Measurements from ENCODE around the gene PLEKHG7. TPM values are rescaled to one million over a fixed set of nuclear protein-coding genes. Genes with fewer than 3 reads are reported as not detected.
A peak's percentile ranks its signal among the peaks of the same experiment; 100 is the strongest.
"Not testable (repeated sequence)": the region's sequence is repeated elsewhere in the genome, so short reads cannot be mapped to it uniquely, and the experiment has no call there.

The PLEKHG7 gene
- total RNA-seq, 6 experiments from 2014 or later, result 0.15 to 0.49 (median 0.23) TPM

- TF ChIP-seq POLR2A (IDR thresholded peaks at IDR 0.05), result no peak
- no peak for TF ChIP-seq CTCF (IDR thresholded peaks at IDR 0.05)
- Histone ChIP-seq H3K4me1 (no peaks in the 10 kb centered on the region), H3K4me3 (no peak overlapping the region), H3K9me3 (no peaks in the 10 kb centered on the region), H3K36me3 (no peaks in the 10 kb centered on the region), H3K27me3 (no peaks in the 10 kb centered on the region), H3K27ac (no peak overlapping the region)
- DNase-seq, result peak in 1 of 3 donors; percentile 52
- 84% methylated on average over 3 of the region's 4 CpGs for WGBS (ENCODE audit: insufficient coverage, low coverage, low lambda C conversion rate, missing lambda C conversion rate)
- peak in 3 of 4 donors; percentile 47 to 88 (median 61) for ATAC-seq
- intact Hi-C loops (cut with DNase I), result no loop called here
These were observed 43.2 kb downstream of the PLEKHG7 start for GRCh38 chr12:92745856-92746550.

DNA sequence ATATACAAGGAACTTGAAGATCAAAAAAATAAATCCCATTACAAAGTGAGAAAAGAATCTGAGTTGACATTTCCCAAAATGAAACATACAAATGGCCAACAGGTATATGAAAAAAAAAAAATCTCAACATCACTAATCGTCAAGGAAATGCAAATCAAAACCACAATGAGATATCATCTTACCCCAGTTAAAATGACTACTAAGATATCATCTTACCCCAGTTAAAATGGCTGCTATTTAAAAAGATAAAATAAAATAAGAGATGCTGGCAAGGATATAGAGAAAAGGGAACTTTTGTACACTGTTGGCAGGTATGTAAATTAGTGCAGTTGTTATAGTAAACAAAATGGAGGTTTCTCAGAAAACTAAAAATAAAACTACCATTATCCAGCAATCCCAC lies 44.4 kb downstream of the PLEKHG7 start:
- no peak for ATAC-seq
- no peak for DNase-seq
- TF ChIP-seq CTCF (IDR thresholded peaks at IDR 0.05) (no peak), POLR2A (IDR thresholded peaks at IDR 0.05) (no peak)
- intact Hi-C loops (cut with DNase I), result no loop called here
- 50% methylated on average over 1 of the region's 1 CpG for WGBS (ENCODE audit: insufficient coverage, low coverage, low lambda C conversion rate, missing lambda C conversion rate)
- Histone ChIP-seq H3K36me3 (no peaks in the 10 kb centered on the region), H3K4me1 (no peaks in the 10 kb centered on the region), H3K27ac (no peak overlapping the region), H3K27me3 (no peaks in the 10 kb centered on the region), H3K9me3 (no peaks in the 10 kb centered on the region), H3K4me3 (no peak overlapping the region)

DNA sequence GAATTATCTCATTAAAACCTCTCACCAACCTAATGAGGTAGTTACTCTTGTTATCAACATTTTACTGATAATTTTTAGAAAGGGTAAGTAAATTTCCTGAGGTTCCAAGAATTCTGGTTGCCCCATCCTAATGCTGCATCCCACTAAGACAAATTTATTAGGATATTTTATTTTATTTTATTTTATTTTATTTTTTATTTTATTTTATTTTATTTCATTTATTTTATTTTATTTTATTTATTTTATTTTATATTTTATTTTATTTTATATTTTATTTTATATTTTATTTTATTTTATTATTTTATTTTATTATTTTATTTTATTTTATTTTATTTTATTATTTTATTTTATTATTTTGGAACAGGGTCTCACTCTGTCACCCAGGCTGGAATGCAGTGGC lies 46.9 kb downstream of the PLEKHG7 start:
- H3K4me3 ChIP-seq; H3K27me3 ChIP-seq; DNase-seq; H3K9me3 ChIP-seq; H3K36me3 ChIP-seq; H3K4me1 ChIP-seq; intact Hi-C loops (cut with DNase I); H3K27ac ChIP-seq; ATAC-seq: not testable (repeated sequence)

DNA sequence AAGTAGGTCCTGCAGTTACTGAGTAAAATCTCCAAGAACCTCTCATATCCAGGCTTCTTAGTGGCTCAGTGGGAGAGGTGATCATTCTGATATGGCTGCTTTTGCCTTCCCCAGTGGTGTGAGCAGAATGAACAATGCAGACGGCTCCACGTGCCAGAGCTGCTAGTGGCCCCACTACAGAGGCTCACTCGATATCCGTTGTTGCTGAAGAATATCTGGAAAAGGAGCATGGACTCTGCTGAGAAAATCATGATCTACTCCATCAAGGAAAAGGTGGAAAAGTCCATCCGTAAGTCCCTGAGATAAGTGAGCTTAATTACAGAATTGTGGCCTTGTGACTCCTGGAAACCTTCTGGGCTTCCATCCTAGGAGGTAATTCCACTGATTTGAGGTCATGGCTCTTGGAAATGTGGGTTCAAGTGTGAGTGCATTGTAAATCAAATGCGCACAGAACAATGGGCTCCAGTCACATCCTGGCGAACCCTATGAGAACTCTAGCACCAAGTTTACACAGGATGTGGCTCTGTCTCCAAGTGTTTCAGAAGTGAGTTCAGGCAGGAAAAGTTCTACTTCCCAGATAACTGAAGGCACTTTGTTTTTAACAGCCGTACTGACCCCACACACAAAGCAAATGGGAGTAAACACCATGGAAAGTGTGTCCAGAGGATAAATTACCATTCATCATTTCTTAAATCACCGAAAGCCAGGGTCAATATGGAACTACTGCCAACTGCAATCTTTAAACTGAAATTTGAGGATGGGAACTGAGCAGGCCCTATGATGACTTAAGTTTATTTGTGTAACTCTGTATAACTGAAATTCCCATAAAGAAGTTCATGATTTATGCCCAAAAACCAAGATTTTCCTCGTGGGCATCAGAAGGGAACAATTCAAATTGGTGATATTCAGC lies 51.4 kb downstream of the PLEKHG7 start:
- TF ChIP-seq CTCF (IDR thresholded peaks at IDR 0.05), result no peak
- TF ChIP-seq POLR2A (IDR thresholded peaks at IDR 0.05), result no peak
- intact Hi-C loops (cut with DNase I), result no loop called here
- WGBS (ENCODE audit: insufficient coverage, low coverage, low lambda C conversion rate, missing lambda C conversion rate), result 59% methylated on average over 7 of the region's 10 CpGs
- Histone ChIP-seq H3K36me3 (no peaks in the 10 kb centered on the region), H3K27me3 (no peaks in the 10 kb centered on the region), H3K4me1 (no peaks in the 10 kb centered on the region), H3K4me3 (no peak overlapping the region), H3K27ac (no peak overlapping the region), H3K9me3 (no peaks in the 10 kb centered on the region)
- DNase-seq (no peak), ATAC-seq (peak; percentile 66 to 90 (median 83))

All from right lobe of liver (tissue), 6 donors.